ENCODE measurements around the gene ADAM17. TPM values are rescaled to one million over a fixed set of nuclear protein-coding genes. Genes with fewer than 3 reads are reported as not detected.
"Not testable (repeated sequence)": the region's sequence is repeated elsewhere in the genome, so short reads cannot be mapped to it uniquely, and the experiment has no call there.

The ADAM17 gene
- total RNA-seq, 1 donor from 2014 or later: 48.8 TPM

GRCh38 chr2:9558948-9559381 lies 3.3 kb upstream of the ADAM17 start:
- Mint-ChIP-seq H3K27me3 (ENCODE audit: low read depth) (no peaks in the 10 kb centered on the region), H3K9me3 (no peaks in the 10 kb centered on the region), H3K36me3 (no peaks in the 10 kb centered on the region), H3K27ac (peak overlapping the region; percentile 92), H3K4me3 (peak overlapping the region; percentile 24), H3K4me1 (peaks cover 39% of the 10 kb centered on the region)
- no peak for TF ChIP-seq CTCF (IDR thresholded peaks at IDR 0.05; ENCODE audit: unreplicated experiment)
- no peak for DNase-seq (ENCODE audit: low spot score in 2 of 2, unreplicated experiment in 2 of 2)

GRCh38 chr2:9556121-9556743 lies 602 bp upstream of the ADAM17 start:
- peak in 1 of 2 experiments; percentile 56 for DNase-seq (ENCODE audit: low spot score in 2 of 2, unreplicated experiment in 2 of 2)
- no peaks in the 10 kb centered on the region for H3K27me3 Mint-ChIP-seq (ENCODE audit: low read depth)
- H3K36me3 Mint-ChIP-seq: no peaks in the 10 kb centered on the region
- peak overlapping the region; percentile 100 for H3K27ac Mint-ChIP-seq
- no peaks in the 10 kb centered on the region for H3K9me3 Mint-ChIP-seq
- H3K4me3 Mint-ChIP-seq: peak overlapping the region; percentile 91
- peaks cover 53% of the 10 kb centered on the region for H3K4me1 Mint-ChIP-seq
- no peak for TF ChIP-seq CTCF (IDR thresholded peaks at IDR 0.05; ENCODE audit: unreplicated experiment)

- Mint-ChIP-seq H3K36me3 (no peaks in the 10 kb centered on the region), H3K27ac (peak overlapping the region; percentile 99), H3K27me3 (ENCODE audit: low read depth) (no peaks in the 10 kb centered on the region), H3K4me3 (peak overlapping the region; percentile 91), H3K4me1 (peaks cover 47% of the 10 kb centered on the region), H3K9me3 (no peaks in the 10 kb centered on the region)
- no peak for TF ChIP-seq CTCF (IDR thresholded peaks at IDR 0.05; ENCODE audit: unreplicated experiment)
- no peak for DNase-seq (ENCODE audit: low spot score in 2 of 2, unreplicated experiment in 2 of 2)
Observed at GRCh38 chr2:9554921-9555296, 721 bp downstream of the ADAM17 start.

- TF ChIP-seq CTCF (IDR thresholded peaks at IDR 0.05; ENCODE audit: unreplicated experiment): no peak
- Mint-ChIP-seq H3K4me3 (no peak overlapping the region), H3K4me1 (peaks cover 43% of the 10 kb centered on the region)
Observed at GRCh38 chr2:9552219-9553178, 3.1 kb downstream of the ADAM17 start.

GRCh38 chr2:9550859-9551391 lies 4.7 kb downstream of the ADAM17 start:
- H3K9me3 Mint-ChIP-seq; H3K27me3 Mint-ChIP-seq (ENCODE audit: low read depth); H3K27ac Mint-ChIP-seq; H3K4me3 Mint-ChIP-seq; H3K36me3 Mint-ChIP-seq; DNase-seq (ENCODE audit: low spot score in 2 of 2, unreplicated experiment in 2 of 2): not testable (repeated sequence)
- peaks cover 32% of the 10 kb centered on the region for H3K4me1 Mint-ChIP-seq

More at GRCh38 chr2:9552219-9553178, 3.1 kb downstream of the ADAM17 start:
- Mint-ChIP-seq H3K27me3 (ENCODE audit: low read depth) (no peaks in the 10 kb centered on the region), H3K27ac (peak overlapping the region; percentile 57), H3K9me3 (no peaks in the 10 kb centered on the region), H3K36me3 (no peaks in the 10 kb centered on the region)
- DNase-seq (ENCODE audit: low spot score in 2 of 2, unreplicated experiment in 2 of 2): no peak

- H3K27me3 Mint-ChIP-seq (ENCODE audit: low read depth): no peaks in the 10 kb centered on the region
- H3K36me3 Mint-ChIP-seq: no peaks in the 10 kb centered on the region
- H3K9me3 Mint-ChIP-seq: no peaks in the 10 kb centered on the region
- no peak for DNase-seq (ENCODE audit: low spot score in 2 of 2, unreplicated experiment in 2 of 2)
- H3K4me3 Mint-ChIP-seq: no peak overlapping the region
- H3K27ac Mint-ChIP-seq: no peak overlapping the region
- no peak for TF ChIP-seq CTCF (IDR thresholded peaks at IDR 0.05; ENCODE audit: unreplicated experiment)
- peaks cover 29% of the 10 kb centered on the region for H3K4me1 Mint-ChIP-seq
Observed at GRCh38 chr2:9549420-9549819, 6.2 kb downstream of the ADAM17 start.

Measured in mesothelial cell of epicardium (in vitro differentiated cells).